Measurements from ENCODE around the gene BAHCC1. TPM values are rescaled to one million over a fixed set of nuclear protein-coding genes. Genes with fewer than 3 reads are reported as not detected.
A peak's percentile ranks its signal among the peaks of the same experiment; 100 is the strongest.

The BAHCC1 gene
- polyA plus RNA-seq, 3 donors from 2014 or later, result 0.02 TPM; not detected in 2

GRCh38 chr17:81374890-81375289, 20.4 kb upstream of the BAHCC1 start:
- DNase-seq, result no peak
- H3K9me3 Mint-ChIP-seq, result no peaks in the 10 kb centered on the region
- no peak overlapping the region for H3K27ac Mint-ChIP-seq
- H3K4me3 Mint-ChIP-seq, result no peak overlapping the region
- H3K4me1 Mint-ChIP-seq, result no peaks in the 10 kb centered on the region
- peaks cover 0 to 8% (median 0%) of the 10 kb centered on the region in 3 donors for H3K27me3 Mint-ChIP-seq (ENCODE audit: low read depth in 3 of 3)
- no peaks in the 10 kb centered on the region for H3K36me3 Mint-ChIP-seq

GRCh38 chr17:81376946-81377714, 18.1 kb upstream of the BAHCC1 start:
- Mint-ChIP-seq H3K4me3 (no peak overlapping the region), H3K4me1 (peaks cover 11 to 13% of the 10 kb centered on the region in 2 donors), H3K36me3 (no peaks in the 10 kb centered on the region), H3K27ac (no peak overlapping the region), H3K27me3 (ENCODE audit: low read depth in 3 of 3) (peaks cover 2 to 4% (median 4%) of the 10 kb centered on the region in 3 donors), H3K9me3 (no peaks in the 10 kb centered on the region)
- DNase-seq, result no peak

GRCh38 chr17:81378941-81379511, 16.2 kb upstream of the BAHCC1 start:
- no peak for DNase-seq
- no peak overlapping the region for H3K27ac Mint-ChIP-seq
- H3K36me3 Mint-ChIP-seq, result no peaks in the 10 kb centered on the region

GRCh38 chr17:81379523-81379942, 15.7 kb upstream of the BAHCC1 start:
- peaks cover 16 to 25% of the 10 kb centered on the region in 2 donors for H3K4me1 Mint-ChIP-seq
- DNase-seq, result no peak
- H3K27me3 Mint-ChIP-seq (ENCODE audit: low read depth in 3 of 3), result peaks cover 4 to 9% (median 4%) of the 10 kb centered on the region in 3 donors
- H3K9me3 Mint-ChIP-seq, result no peaks in the 10 kb centered on the region
- H3K27ac Mint-ChIP-seq, result no peak overlapping the region
- no peaks in the 10 kb centered on the region for H3K36me3 Mint-ChIP-seq
- H3K4me3 Mint-ChIP-seq, result no peak overlapping the region

More at GRCh38 chr17:81378941-81379511, 16.2 kb upstream of the BAHCC1 start:
- H3K4me3 Mint-ChIP-seq, result no peak overlapping the region
- no peaks in the 10 kb centered on the region for H3K9me3 Mint-ChIP-seq
- peaks cover 4 to 9% (median 4%) of the 10 kb centered on the region in 3 donors for H3K27me3 Mint-ChIP-seq (ENCODE audit: low read depth in 3 of 3)
- peaks cover 16 to 23% of the 10 kb centered on the region in 2 donors for H3K4me1 Mint-ChIP-seq

GRCh38 chr17:81380131-81380530, 15.1 kb upstream of the BAHCC1 start:
- no peak for DNase-seq
- no peaks in the 10 kb centered on the region for H3K9me3 Mint-ChIP-seq
- H3K27me3 Mint-ChIP-seq (ENCODE audit: low read depth in 3 of 3), result peaks cover 4 to 10% (median 8%) of the 10 kb centered on the region in 3 donors
- no peaks in the 10 kb centered on the region for H3K36me3 Mint-ChIP-seq
- H3K4me1 Mint-ChIP-seq, result peaks cover 16 to 25% of the 10 kb centered on the region in 2 donors
- H3K4me3 Mint-ChIP-seq, result no peak overlapping the region
- H3K27ac Mint-ChIP-seq, result no peak overlapping the region

GRCh38 chr17:81380666-81381518, 14.4 kb upstream of the BAHCC1 start:
- Mint-ChIP-seq H3K9me3 (no peaks in the 10 kb centered on the region), H3K27ac (peak overlapping the region in 2 of 6 donors; percentile 56 to 89), H3K4me3 (peak overlapping the region in 1 of 5 donors; percentile 44), H3K36me3 (no peaks in the 10 kb centered on the region), H3K27me3 (ENCODE audit: low read depth in 3 of 3) (peaks cover 4 to 14% (median 11%) of the 10 kb centered on the region in 3 donors), H3K4me1 (peaks cover 16 to 25% of the 10 kb centered on the region in 2 donors)
- no peak for DNase-seq

- H3K4me3 Mint-ChIP-seq, result peak overlapping the region; percentile 26 to 81 (median 61)
- H3K4me1 Mint-ChIP-seq, result peaks cover 16 to 25% of the 10 kb centered on the region in 2 donors
- peak; percentile 84 to 86 (median 84) for DNase-seq
- no peaks in the 10 kb centered on the region for H3K9me3 Mint-ChIP-seq
- H3K36me3 Mint-ChIP-seq, result no peaks in the 10 kb centered on the region
- H3K27ac Mint-ChIP-seq, result peak overlapping the region in 4 of 6 donors; percentile 67 to 89 (median 84)
- peaks cover 4 to 14% (median 11%) of the 10 kb centered on the region in 3 donors for H3K27me3 Mint-ChIP-seq (ENCODE audit: low read depth in 3 of 3)
Measured at GRCh38 chr17:81381632-81382577, 13.4 kb upstream of the BAHCC1 start.

GRCh38 chr17:81382851-81383250, 12.4 kb upstream of the BAHCC1 start:
- no peaks in the 10 kb centered on the region for H3K9me3 Mint-ChIP-seq

GRCh38 chr17:81383504-81384421, 11.5 kb upstream of the BAHCC1 start:
- Mint-ChIP-seq H3K27ac (no peak overlapping the region), H3K9me3 (no peaks in the 10 kb centered on the region), H3K4me1 (peaks cover 22 to 27% of the 10 kb centered on the region in 2 donors), H3K4me3 (peak overlapping the region in 1 of 5 donors; percentile 4), H3K36me3 (no peaks in the 10 kb centered on the region), H3K27me3 (ENCODE audit: low read depth in 3 of 3) (peaks cover 3 to 21% (median 20%) of the 10 kb centered on the region in 3 donors)
- no peak for DNase-seq

More at GRCh38 chr17:81382851-81383250, 12.4 kb upstream of the BAHCC1 start:
- Mint-ChIP-seq H3K4me1 (peaks cover 22 to 27% of the 10 kb centered on the region in 2 donors), H3K4me3 (peak overlapping the region in 4 of 5 donors; percentile 26 to 81 (median 50)), H3K27me3 (ENCODE audit: low read depth in 3 of 3) (peaks cover 2 to 17% (median 13%) of the 10 kb centered on the region in 3 donors), H3K36me3 (no peaks in the 10 kb centered on the region), H3K27ac (peak overlapping the region in 2 of 6 donors; percentile 71 to 89)
- DNase-seq, result no peak

GRCh38 chr17:81384929-81385319, 10.3 kb upstream of the BAHCC1 start:
- H3K36me3 Mint-ChIP-seq, result no peaks in the 10 kb centered on the region
- H3K27ac Mint-ChIP-seq, result no peak overlapping the region
- H3K4me1 Mint-ChIP-seq, result peaks cover 22 to 27% of the 10 kb centered on the region in 2 donors
- DNase-seq, result no peak
- H3K4me3 Mint-ChIP-seq, result no peak overlapping the region
- no peaks in the 10 kb centered on the region for H3K9me3 Mint-ChIP-seq
- peaks cover 3 to 24% (median 23%) of the 10 kb centered on the region in 3 donors for H3K27me3 Mint-ChIP-seq (ENCODE audit: low read depth in 3 of 3)

- no peaks in the 10 kb centered on the region for H3K36me3 Mint-ChIP-seq
- H3K9me3 Mint-ChIP-seq, result no peaks in the 10 kb centered on the region
- H3K4me3 Mint-ChIP-seq, result peak overlapping the region; percentile 33 to 69 (median 60)
- peak overlapping the region in 2 of 6 donors; percentile 26 to 63 for H3K27ac Mint-ChIP-seq
- H3K27me3 Mint-ChIP-seq (ENCODE audit: low read depth in 3 of 3), result peaks cover 3 to 24% (median 23%) of the 10 kb centered on the region in 3 donors
- peaks cover 22 to 25% of the 10 kb centered on the region in 2 donors for H3K4me1 Mint-ChIP-seq
- DNase-seq, result no peak
Measured at GRCh38 chr17:81385320-81386111, 9.7 kb upstream of the BAHCC1 start.

All from immature natural killer cell (primary cell).